ENCODE data around the gene GDI1.
A peak's percentile ranks its signal among the peaks of the same experiment; 100 is the strongest.

Gene GDI1

GRCh38 chrX:154444755-154445246 is 7.8 kb downstream of the GDI1 start:
- TF ChIP-seq, protein P1, sequence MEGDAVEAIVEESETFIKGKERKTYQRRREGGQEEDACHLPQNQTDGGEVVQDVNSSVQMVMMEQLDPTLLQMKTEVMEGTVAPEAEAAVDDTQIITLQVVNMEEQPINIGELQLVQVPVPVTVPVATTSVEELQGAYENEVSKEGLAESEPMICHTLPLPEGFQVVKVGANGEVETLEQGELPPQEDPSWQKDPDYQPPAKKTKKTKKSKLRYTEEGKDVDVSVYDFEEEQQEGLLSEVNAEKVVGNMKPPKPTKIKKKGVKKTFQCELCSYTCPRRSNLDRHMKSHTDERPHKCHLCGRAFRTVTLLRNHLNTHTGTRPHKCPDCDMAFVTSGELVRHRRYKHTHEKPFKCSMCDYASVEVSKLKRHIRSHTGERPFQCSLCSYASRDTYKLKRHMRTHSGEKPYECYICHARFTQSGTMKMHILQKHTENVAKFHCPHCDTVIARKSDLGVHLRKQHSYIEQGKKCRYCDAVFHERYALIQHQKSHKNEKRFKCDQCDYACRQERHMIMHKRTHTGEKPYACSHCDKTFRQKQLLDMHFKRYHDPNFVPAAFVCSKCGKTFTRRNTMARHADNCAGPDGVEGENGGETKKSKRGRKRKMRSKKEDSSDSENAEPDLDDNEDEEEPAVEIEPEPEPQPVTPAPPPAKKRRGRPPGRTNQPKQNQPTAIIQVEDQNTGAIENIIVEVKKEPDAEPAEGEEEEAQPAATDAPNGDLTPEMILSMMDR (conservative IDR thresholded peaks at IDR 0.05; ENCODE audit: low read depth) = no peak
- ChIA-PET POLR2A (ENCODE audit: low non-redundant PET) (no interaction called here), CTCF (interaction anchor here (0.6 kb wide), 1 partner anchor 417 kb away, joined by 4 read pairs; no protein-coding TSS in a partner anchor)

DNA sequence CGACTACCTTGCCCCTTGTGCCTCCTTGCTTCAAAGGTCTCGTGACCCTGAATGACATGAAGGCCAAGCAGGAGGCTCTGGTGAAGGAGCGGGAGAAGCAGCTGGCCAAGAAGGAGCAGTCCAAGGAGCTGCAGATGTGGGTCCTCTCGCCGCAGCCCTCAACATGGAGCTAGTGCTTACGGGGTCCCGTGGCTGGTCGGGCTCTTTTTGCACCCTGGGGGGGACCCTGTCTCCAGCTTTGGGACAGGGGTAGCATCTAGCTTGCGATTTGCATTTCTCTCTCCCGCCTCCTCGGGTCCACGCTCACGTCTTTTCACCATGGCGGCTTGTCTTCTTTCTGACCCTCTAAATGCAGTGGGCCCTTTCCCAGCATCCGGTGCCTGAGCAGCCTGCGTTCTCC is 8.8 kb downstream of the GDI1 start:
- POLR2A ChIA-PET (ENCODE audit: low non-redundant PET) = no interaction called here
- DNase-seq (ENCODE audit: low spot score) = no peak
- TF ChIP-seq, protein P1 (conservative IDR thresholded peaks at IDR 0.05; ENCODE audit: low read depth) = no peak
- CTCF ChIA-PET = interaction anchor here (0.7 kb wide), 1 partner anchor 43 kb away, joined by 4 read pairs; no protein-coding TSS in a partner anchor
- H3K27ac ChIP-seq = peak overlapping the region; percentile 85; the same call in 1 of the 2 replicates

More at GRCh38 chrX:154444755-154445246, 7.8 kb downstream of the GDI1 start:
- H3K27ac ChIP-seq = peak overlapping the region; percentile 85
- DNase-seq (ENCODE audit: low spot score) = no peak

- TF ChIP-seq, protein P1 (conservative IDR thresholded peaks at IDR 0.05; ENCODE audit: low read depth) = no peak
- CTCF ChIA-PET = interaction anchor here (0.7 kb wide), 1 partner anchor 44 kb away, joined by 4 read pairs; no protein-coding TSS in a partner anchor
- POLR2A ChIA-PET (ENCODE audit: low non-redundant PET) = no interaction called here
- H3K27ac ChIP-seq = peak overlapping the region; percentile 85; the same call in 1 of the 2 replicates
- no peak for DNase-seq (ENCODE audit: low spot score)
Observed at GRCh38 chrX:154446430-154446829, 9.5 kb downstream of the GDI1 start.

DNA sequence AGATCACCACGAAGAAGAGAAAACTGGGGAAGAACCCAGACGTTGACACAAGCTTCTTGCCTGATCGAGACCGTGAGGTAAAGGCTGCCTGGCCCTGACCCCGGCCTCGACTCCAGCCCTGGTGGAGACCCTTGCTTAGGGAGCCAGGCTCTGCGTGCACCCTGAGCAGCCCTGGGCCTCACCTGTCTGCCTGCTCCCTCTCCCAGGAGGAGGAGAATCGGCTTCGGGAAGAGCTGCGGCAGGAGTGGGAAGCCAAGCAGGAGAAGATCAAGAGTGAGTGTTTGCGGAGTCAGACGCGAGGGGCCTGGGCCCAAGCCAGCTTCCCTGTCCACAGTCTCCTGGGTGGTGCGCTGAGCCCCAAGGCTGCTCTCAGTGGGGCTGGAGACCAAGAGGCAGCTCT is 11.5 kb downstream of the GDI1 start:
- DNase-seq (ENCODE audit: low spot score) = no peak
- ChIA-PET CTCF (no interaction called here), POLR2A (ENCODE audit: low non-redundant PET) (no interaction called here)
- H3K27ac ChIP-seq = no peak overlapping the region
- TF ChIP-seq, protein P1 (conservative IDR thresholded peaks at IDR 0.05; ENCODE audit: low read depth) = no peak

- H3K27ac ChIP-seq = no peak overlapping the region
- TF ChIP-seq, protein P1 (conservative IDR thresholded peaks at IDR 0.05; ENCODE audit: low read depth) = no peak
- ChIA-PET POLR2A (ENCODE audit: low non-redundant PET) (no interaction called here), CTCF (no interaction called here)
- no peak for DNase-seq (ENCODE audit: low spot score)
Observed at GRCh38 chrX:154449618-154450017, 12.7 kb downstream of the GDI1 start.

DNA sequence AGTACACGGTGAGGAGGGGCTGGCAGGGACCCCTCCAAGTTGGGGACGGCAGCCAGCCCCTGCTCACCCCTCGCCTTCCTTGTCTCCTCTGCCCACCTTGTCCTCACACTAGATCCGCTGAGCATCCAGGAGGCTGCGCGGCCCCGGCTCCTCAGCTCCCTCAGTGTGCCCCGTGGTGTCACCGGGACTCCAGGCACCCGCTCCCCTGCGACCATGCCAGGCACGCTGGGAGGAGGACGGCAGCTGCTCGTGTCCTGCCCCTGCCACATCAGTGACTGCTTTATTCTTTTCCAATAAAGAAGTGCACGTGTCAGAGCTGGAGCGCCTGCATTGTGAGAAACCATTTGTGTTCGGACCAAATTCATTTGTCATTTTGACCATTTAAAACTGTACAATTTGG is 13.4 kb downstream of the GDI1 start:
- TF ChIP-seq, protein P1 (conservative IDR thresholded peaks at IDR 0.05; ENCODE audit: low read depth) = no peak
- no peak overlapping the region for H3K27ac ChIP-seq
- CTCF ChIA-PET = no interaction called here
- no peak for DNase-seq (ENCODE audit: low spot score)
- POLR2A ChIA-PET (ENCODE audit: low non-redundant PET) = no interaction called here
